ENCODE data around the gene NDUFV3.
"Not testable (repeated sequence)": the region's sequence is repeated elsewhere in the genome, so short reads cannot be mapped to it uniquely, and the experiment has no call there.

NDUFV3 gene

GRCh38 chr21:42892931-42893755, at the start of gene NDUFV3:
Gene NDUFV3, plus strand, starts transcription at chr21:42893309. Its CDS starts 25 bp downstream, at chr21:42893334.
- peak; percentile 100 for DNase-seq

- no peak for DNase-seq
Observed at GRCh38 chr21:42844411-42845113, 48.5 kb upstream of the NDUFV3 start.

- no peak for DNase-seq
Observed at GRCh38 chr21:42845296-42845965, 47.7 kb upstream of the NDUFV3 start.

- DNase-seq: no peak
Observed at GRCh38 chr21:42846221-42846620, 46.9 kb upstream of the NDUFV3 start.

- no peak for DNase-seq
Observed at GRCh38 chr21:42847051-42847707, 45.9 kb upstream of the NDUFV3 start.

- no peak for DNase-seq
Observed at GRCh38 chr21:42847726-42848125, 45.4 kb upstream of the NDUFV3 start.

- not testable (repeated sequence) for DNase-seq
Observed at GRCh38 chr21:42848144-42848931, 44.8 kb upstream of the NDUFV3 start.

GRCh38 chr21:42848932-42849758, 44.0 kb upstream of the NDUFV3 start:
- DNase-seq: no peak

GRCh38 chr21:42849759-42850412, 43.2 kb upstream of the NDUFV3 start:
- DNase-seq: no peak

- no peak for DNase-seq
Observed at GRCh38 chr21:42850463-42850862, 42.6 kb upstream of the NDUFV3 start.

GRCh38 chr21:42850866-42851391, 42.2 kb upstream of the NDUFV3 start:
- peak; percentile 22 for DNase-seq

- DNase-seq: no peak
Observed at GRCh38 chr21:42851812-42852665, 41.1 kb upstream of the NDUFV3 start.

- DNase-seq: no peak
Observed at GRCh38 chr21:42852925-42853570, 40.1 kb upstream of the NDUFV3 start.

- DNase-seq: no peak
Observed at GRCh38 chr21:42853621-42854020, 39.5 kb upstream of the NDUFV3 start.

- no peak for DNase-seq
Observed at GRCh38 chr21:42854246-42855010, 38.7 kb upstream of the NDUFV3 start.

- DNase-seq: no peak
Observed at GRCh38 chr21:42855171-42855936, 37.8 kb upstream of the NDUFV3 start.

GRCh38 chr21:42855937-42856335, 37.2 kb upstream of the NDUFV3 start:
- no peak for DNase-seq
